Chondrocyte (in vitro differentiated cells): ENCODE data around the gene IREB2. TPM values are rescaled to one million over a fixed set of nuclear protein-coding genes. Genes with fewer than 3 reads are reported as not detected.

Experiments
- DNase-seq: peaks from one replicate; pipeline ENCODE4 v3.0.0; 2021; ENCODE audit warnings: mixed read lengths, low spot score
- H3K27ac Mint-ChIP-seq: one replicate; pipeline ENCODE4 v1.8.0; 2021; ENCODE audit warnings: mild to moderate bottlenecking, moderate library complexity, mixed read lengths; ENCODE audit not compliant: unreplicated experiment
- H3K27me3 Mint-ChIP-seq: 2 replicates; pipeline ENCODE4 v1.8.0; 2021; ENCODE audit warnings: low read depth, mixed read lengths
- H3K36me3 Mint-ChIP-seq: 2 replicates; pipeline ENCODE4 v1.8.0; 2021; ENCODE audit warnings: low read depth, mixed read lengths
- H3K4me1 Mint-ChIP-seq: 2 replicates; pipeline ENCODE4 v1.8.0; 2021; ENCODE audit warnings: low read depth, mild to moderate bottlenecking, mixed read lengths
- H3K4me3 Mint-ChIP-seq: one replicate; pipeline ENCODE4 v1.8.0; 2021; ENCODE audit warnings: mild to moderate bottlenecking, moderate library complexity, mixed read lengths; ENCODE audit not compliant: unreplicated experiment
- H3K9me3 Mint-ChIP-seq: 2 replicates; pipeline ENCODE4 v1.8.0; 2021; ENCODE audit warnings: low read depth, mixed read lengths
- CTCF ChIP-seq: fragments of 200-600 bp; sonication (generic); IDR thresholded peaks from 2 replicates; pipeline ENCODE4 v1.5.0; 2021; ENCODE audit warnings: antibody characterized with exemption, mild to moderate bottlenecking, moderate library complexity
- total RNA-seq: library from RNA; stranded (reverse); gene quantifications from 3 replicates; pipeline ENCODE4 v1.2.1, GENCODE V29; 2021

Gene IREB2
- total RNA-seq, 1 donor from 2014 or later: 56.1 TPM

- Mint-ChIP-seq H3K27ac (peak overlapping the region; percentile 1), H3K27me3 (no peaks in the 10 kb centered on the region), H3K4me1 (peaks cover 55% of the 10 kb centered on the region), H3K36me3 (peaks cover 2% of the 10 kb centered on the region), H3K9me3 (no peaks in the 10 kb centered on the region), H3K4me3 (no peak overlapping the region)
- DNase-seq: no peak
- no peak for TF ChIP-seq CTCF
These were observed 17.0 kb downstream of the IREB2 start for GRCh38 chr15:78454992-78455391.

- Mint-ChIP-seq H3K27me3 (no peaks in the 10 kb centered on the region), H3K9me3 (no peaks in the 10 kb centered on the region), H3K4me3 (no peak overlapping the region), H3K36me3 (no peaks in the 10 kb centered on the region), H3K4me1 (peaks cover 58% of the 10 kb centered on the region), H3K27ac (peak overlapping the region; percentile 60)
- no peak for DNase-seq
- TF ChIP-seq CTCF: no peak
These were observed 17.7 kb downstream of the IREB2 start for GRCh38 chr15:78455749-78456148.

GRCh38 chr15:78456426-78456825 is 18.4 kb downstream of the IREB2 start:
- TF ChIP-seq CTCF: no peak
- peak overlapping the region; percentile 60 for H3K27ac Mint-ChIP-seq
- no peak overlapping the region for H3K4me3 Mint-ChIP-seq
- peaks cover 65% of the 10 kb centered on the region for H3K4me1 Mint-ChIP-seq
- no peaks in the 10 kb centered on the region for H3K9me3 Mint-ChIP-seq
- no peak for DNase-seq
- H3K27me3 Mint-ChIP-seq: no peaks in the 10 kb centered on the region
- no peaks in the 10 kb centered on the region for H3K36me3 Mint-ChIP-seq

- Mint-ChIP-seq H3K4me3 (no peak overlapping the region), H3K27ac (peak overlapping the region; percentile 37), H3K36me3 (no peaks in the 10 kb centered on the region), H3K27me3 (no peaks in the 10 kb centered on the region), H3K9me3 (no peaks in the 10 kb centered on the region), H3K4me1 (peaks cover 66% of the 10 kb centered on the region)
- no peak for DNase-seq
- no peak for TF ChIP-seq CTCF
These were observed 19.1 kb downstream of the IREB2 start for GRCh38 chr15:78457101-78457500.

GRCh38 chr15:78460737-78461136 is 22.7 kb downstream of the IREB2 start:
- no peak for DNase-seq
- Mint-ChIP-seq H3K9me3 (no peaks in the 10 kb centered on the region), H3K4me1 (peaks cover 40% of the 10 kb centered on the region), H3K27ac (peak overlapping the region; percentile 58), H3K4me3 (no peak overlapping the region), H3K27me3 (no peaks in the 10 kb centered on the region), H3K36me3 (peaks cover 13% of the 10 kb centered on the region)
- TF ChIP-seq CTCF: no peak
